Esophagus squamous epithelium (tissue), 5 donors: ENCODE results near the gene PRDM5. TPM values are rescaled to one million over a fixed set of nuclear protein-coding genes. Genes with fewer than 3 reads are reported as not detected.

Experiments
- DNase-seq: peaks from one replicate; lab custom pipeline; 2025; lab: John Stamatoyannopoulos, UW
- H3K27ac ChIP-seq, 4 donors: fragments of 200-600 bp; sonication (generic); one replicate each; pipeline ENCODE4 v1.5.1; 2016 to 2019; ENCODE audit warnings: mild to moderate bottlenecking in 1 of 4
- H3K27me3 ChIP-seq, 4 donors: fragments of 200-600 bp; sonication (generic); 1 replicate in 3 of 4; 2 replicates in 1 of 4; pipeline versions ENCODE4 v1.5.1 to v1.6.0; 2017 to 2021; ENCODE audit warnings: antibody characterized with exemption in 1 of 4
- H3K36me3 ChIP-seq, 3 donors: fragments of 200-600 bp; sonication (generic); one replicate each; pipeline ENCODE4 v1.5.1; 2016 to 2019
- H3K4me1 ChIP-seq, 3 donors: fragments of 200-600 bp; sonication (generic); one replicate each; pipeline ENCODE4 v1.5.1; 2017 to 2019
- H3K4me3 ChIP-seq, 4 donors: fragments of 200-600 bp; sonication (generic); 1 replicate in 3 of 4; 2 replicates in 1 of 4; pipeline ENCODE4 v1.5.1; 2016 to 2019; ENCODE audit warnings: mild to moderate bottlenecking in 2 of 4, moderate library complexity in 1 of 4
- H3K9me3 ChIP-seq, 3 donors: fragments of 200-600 bp; sonication (generic); one replicate each; pipeline ENCODE4 v1.5.1; 2016 to 2019
- POLR2A ChIP-seq, 4 donors: fragments of 450-650 bp; IDR thresholded peaks; one replicate each; pipeline ENCODE4 v1.6.1; 2017; ENCODE audit warnings: antibody characterized with exemption in 4 of 4, mild to moderate bottlenecking in 4 of 4, moderate library complexity in 3 of 4
- WGBS, 2 donors: methylation state at CpG; one replicate each; pipeline ENCODE4 v1.1.5; 2018; 5-methylcytosine and 5-hydroxymethylcytosine counted together
- intact Hi-C: fragments of 100-400 bp; cut with DNase I; formaldehyde crosslinking; loops from one replicate; pipeline ENCODE4 v1.15.0; 2022
- total RNA-seq, 4 donors: library from RNA; depleted of rRNA; stranded (reverse); fragments of >200 nt; gene quantifications; one replicate each; pipeline ENCODE4 v1.1.0, GENCODE V29; 2016
- TF ChIP-seq, protein P1 (sequence below), 6 experiments: fragments of 450-650 bp in 4 of 6; fragments of 200-600 bp in 2 of 6; sonication (generic) in 2 of 6; IDR thresholded peaks; one replicate each; pipeline ENCODE4 v1.5.1; 2016 to 2019; ENCODE audit warnings: antibody characterized with exemption in 6 of 6, mild to moderate bottlenecking in 4 of 6, moderate library complexity in 4 of 6
- donor health status: DM: yes; HTN: yes; CAD: no.

PRDM5 gene
- total RNA-seq, 4 donors from 2014 or later, result 3.3 to 16.8 (median 6.2) TPM

DNA sequence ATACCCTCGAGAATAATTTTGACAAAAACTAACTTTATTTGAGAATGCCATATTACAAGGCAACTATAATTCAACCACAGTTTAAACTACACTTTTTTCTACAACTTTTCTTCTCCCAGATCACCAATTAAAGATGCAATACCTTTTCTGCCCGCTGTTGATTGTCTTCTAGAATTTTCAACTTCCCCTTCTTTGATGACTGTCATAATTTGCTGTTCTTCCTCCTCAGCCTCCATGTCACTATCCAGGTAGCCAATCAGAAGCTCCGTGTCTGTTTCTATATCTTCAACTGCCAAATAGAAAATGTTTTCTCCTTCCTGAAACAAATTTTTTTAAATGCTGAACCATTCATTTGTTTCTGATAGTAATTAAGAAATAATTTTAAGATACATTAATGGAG is 101.5 kb downstream of the PRDM5 start:
- WGBS, 2 donors, result 86 to 91% methylated on average over 3 of the region's 3 CpGs
- Histone ChIP-seq H3K4me3 (no peak overlapping the region), H3K27me3 (no peaks in the 10 kb centered on the region), H3K36me3 (no peaks in the 10 kb centered on the region), H3K27ac (no peak overlapping the region), H3K9me3 (no peaks in the 10 kb centered on the region), H3K4me1 (no peaks in the 10 kb centered on the region)
- intact Hi-C loops, result no loop called here
- no peak for DNase-seq
- TF ChIP-seq, protein P1, sequence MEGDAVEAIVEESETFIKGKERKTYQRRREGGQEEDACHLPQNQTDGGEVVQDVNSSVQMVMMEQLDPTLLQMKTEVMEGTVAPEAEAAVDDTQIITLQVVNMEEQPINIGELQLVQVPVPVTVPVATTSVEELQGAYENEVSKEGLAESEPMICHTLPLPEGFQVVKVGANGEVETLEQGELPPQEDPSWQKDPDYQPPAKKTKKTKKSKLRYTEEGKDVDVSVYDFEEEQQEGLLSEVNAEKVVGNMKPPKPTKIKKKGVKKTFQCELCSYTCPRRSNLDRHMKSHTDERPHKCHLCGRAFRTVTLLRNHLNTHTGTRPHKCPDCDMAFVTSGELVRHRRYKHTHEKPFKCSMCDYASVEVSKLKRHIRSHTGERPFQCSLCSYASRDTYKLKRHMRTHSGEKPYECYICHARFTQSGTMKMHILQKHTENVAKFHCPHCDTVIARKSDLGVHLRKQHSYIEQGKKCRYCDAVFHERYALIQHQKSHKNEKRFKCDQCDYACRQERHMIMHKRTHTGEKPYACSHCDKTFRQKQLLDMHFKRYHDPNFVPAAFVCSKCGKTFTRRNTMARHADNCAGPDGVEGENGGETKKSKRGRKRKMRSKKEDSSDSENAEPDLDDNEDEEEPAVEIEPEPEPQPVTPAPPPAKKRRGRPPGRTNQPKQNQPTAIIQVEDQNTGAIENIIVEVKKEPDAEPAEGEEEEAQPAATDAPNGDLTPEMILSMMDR (IDR thresholded peaks at IDR 0.05), result no peak
- no peak for TF ChIP-seq POLR2A (IDR thresholded peaks at IDR 0.05)

DNA sequence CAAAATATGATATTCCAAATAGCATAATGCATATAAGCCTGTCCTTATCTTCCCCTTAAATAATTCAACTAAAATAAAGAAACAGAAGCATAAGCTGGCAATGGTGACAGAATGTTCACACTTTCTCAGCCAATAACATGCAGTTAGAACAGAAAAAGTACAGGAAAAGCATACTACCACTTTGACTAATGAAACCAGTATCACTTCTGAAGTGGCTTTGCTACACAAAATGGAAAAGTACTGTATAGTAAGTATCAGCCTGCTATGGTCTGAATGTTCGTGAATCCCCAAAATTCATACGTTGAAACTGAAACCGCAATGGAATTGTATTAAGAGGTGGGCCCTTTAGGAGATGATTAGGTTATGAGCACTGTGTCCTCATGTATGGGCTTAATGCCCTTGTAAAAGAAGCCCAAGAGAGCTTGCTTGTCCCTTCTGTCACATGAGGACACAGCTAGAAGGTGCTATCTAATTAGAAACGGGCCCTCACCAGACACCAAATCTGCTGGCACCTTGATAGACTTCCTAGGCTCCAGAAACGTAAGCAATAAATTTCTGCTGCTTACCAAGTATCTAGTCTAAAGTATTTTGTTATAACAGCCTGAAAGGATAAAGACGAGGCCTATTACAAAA is 102.6 kb downstream of the PRDM5 start:
- no peak for TF ChIP-seq POLR2A (IDR thresholded peaks at IDR 0.05)
- TF ChIP-seq, protein P1 (IDR thresholded peaks at IDR 0.05), result no peak
- intact Hi-C loops, result no loop called here
- 71 to 76% methylated on average over 6 of the region's 6 CpGs for WGBS, 2 donors

DNA sequence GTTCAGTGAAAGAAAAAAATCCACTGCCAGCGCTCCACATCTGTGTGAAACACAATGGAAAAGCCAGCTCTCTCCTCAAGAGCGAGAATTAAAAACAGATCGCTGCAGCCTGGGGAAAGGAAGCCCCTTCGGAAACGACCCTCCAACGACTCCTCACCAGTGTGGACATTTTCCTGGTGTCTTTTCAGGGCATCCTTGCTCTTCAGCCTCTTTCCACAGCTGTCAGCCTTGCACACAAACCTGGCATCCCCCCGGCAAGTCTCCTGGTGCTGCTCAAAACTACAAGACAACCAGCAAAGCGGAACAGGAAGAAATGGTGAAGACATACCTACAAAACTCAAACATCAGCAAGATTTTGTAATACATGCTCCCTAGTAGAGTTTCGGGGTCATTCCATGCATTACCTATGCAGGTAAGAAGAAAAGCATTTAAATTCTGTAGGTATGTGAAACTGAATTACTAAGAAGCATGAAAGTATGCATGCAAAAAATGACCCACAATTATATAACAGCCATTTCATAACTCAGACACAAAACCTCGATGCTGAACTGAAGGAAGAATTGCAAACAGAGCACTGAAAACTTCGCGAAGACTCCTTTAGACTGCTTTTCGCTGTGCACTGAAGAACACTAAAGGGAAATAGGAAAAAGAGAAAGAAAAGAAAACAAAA is 106.1 kb downstream of the PRDM5 start:
- Histone ChIP-seq H3K4me1 (no peaks in the 10 kb centered on the region), H3K9me3 (no peaks in the 10 kb centered on the region), H3K27me3 (no peaks in the 10 kb centered on the region), H3K4me3 (no peak overlapping the region), H3K36me3 (no peaks in the 10 kb centered on the region), H3K27ac (no peak overlapping the region)
- DNase-seq, result no peak
- intact Hi-C loops, result no loop called here
- WGBS, 2 donors, result 77 to 85% methylated on average over 12 to 13 of the region's 13 CpGs
- TF ChIP-seq, protein P1 (IDR thresholded peaks at IDR 0.05), result no peak
- TF ChIP-seq POLR2A (IDR thresholded peaks at IDR 0.05), result no peak

More for the DNA sequence above, 102.6 kb downstream of the PRDM5 start:
- Histone ChIP-seq H3K36me3 (no peaks in the 10 kb centered on the region), H3K27ac (no peak overlapping the region), H3K27me3 (no peaks in the 10 kb centered on the region), H3K4me3 (no peak overlapping the region), H3K9me3 (no peaks in the 10 kb centered on the region), H3K4me1 (no peaks in the 10 kb centered on the region)
- no peak for DNase-seq

DNA sequence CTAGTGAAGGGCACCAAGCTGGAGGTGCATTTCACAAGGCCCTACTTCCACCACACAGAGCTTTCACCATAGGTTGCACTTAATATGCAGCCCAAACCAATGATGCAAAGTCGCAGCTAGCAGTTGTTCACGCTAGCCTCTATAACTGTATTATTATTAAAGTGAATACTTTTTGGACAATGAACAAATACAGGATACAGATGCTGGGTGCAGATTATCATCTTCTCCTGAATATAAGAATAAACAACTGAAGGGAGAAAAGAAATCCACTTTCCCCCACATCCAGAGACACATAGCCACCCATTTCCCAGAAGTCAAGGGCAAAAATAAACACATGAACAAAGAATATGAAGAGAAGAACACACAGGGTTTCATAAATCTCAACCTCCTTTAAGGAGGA is 107.2 kb downstream of the PRDM5 start:
- Histone ChIP-seq H3K4me1 (no peaks in the 10 kb centered on the region), H3K27ac (no peak overlapping the region), H3K9me3 (no peaks in the 10 kb centered on the region), H3K36me3 (peaks cover 0 to 2% (median 0%) of the 10 kb centered on the region in 3 donors), H3K27me3 (no peaks in the 10 kb centered on the region), H3K4me3 (no peak overlapping the region)
- DNase-seq, result no peak
- TF ChIP-seq, protein P1 (IDR thresholded peaks at IDR 0.05), result no peak
- no peak for TF ChIP-seq POLR2A (IDR thresholded peaks at IDR 0.05)
- WGBS, 2 donors, result 70 to 86% methylated on average over 2 of the region's 2 CpGs
- intact Hi-C loops, result no loop called here

DNA sequence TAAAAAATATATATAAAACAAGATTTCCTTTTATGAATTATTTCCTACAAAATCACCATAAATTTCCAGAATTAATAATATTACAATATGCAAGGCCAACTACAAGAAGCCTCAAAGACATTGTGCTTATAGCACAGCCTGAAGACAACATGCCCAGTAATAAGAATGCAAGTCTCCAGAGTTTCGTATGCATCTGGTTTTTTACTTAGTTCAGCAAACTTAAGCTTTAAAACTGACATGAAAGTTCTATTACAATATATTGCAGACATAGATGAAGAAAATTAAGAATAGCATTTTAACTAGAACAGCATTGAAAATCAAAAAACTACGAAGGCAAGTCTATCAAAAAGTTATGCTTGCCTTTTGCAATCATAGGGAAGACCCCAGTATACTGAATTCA is 107.6 kb downstream of the PRDM5 start:
- H3K27ac ChIP-seq, result no peak overlapping the region
- peaks cover 0 to under 1% (median 0%) of the 10 kb centered on the region in 3 donors for H3K9me3 ChIP-seq
- WGBS, 2 donors, result 83 to 91% methylated on average over 2 of the region's 2 CpGs
- no peaks in the 10 kb centered on the region for H3K4me1 ChIP-seq
- intact Hi-C loops, result no loop called here
- peaks cover 0 to 7% (median 0%) of the 10 kb centered on the region in 3 donors for H3K36me3 ChIP-seq
- TF ChIP-seq POLR2A (IDR thresholded peaks at IDR 0.05), result no peak
- TF ChIP-seq, protein P1 (IDR thresholded peaks at IDR 0.05), result no peak
- no peak overlapping the region for H3K4me3 ChIP-seq
- H3K27me3 ChIP-seq, result no peaks in the 10 kb centered on the region
- DNase-seq, result no peak
